ENCODE measurements around the gene FUOM.
"Not testable (repeated sequence)": the region's sequence is repeated elsewhere in the genome, so short reads cannot be mapped to it uniquely, and the experiment has no call there.

Gene FUOM

DNA sequence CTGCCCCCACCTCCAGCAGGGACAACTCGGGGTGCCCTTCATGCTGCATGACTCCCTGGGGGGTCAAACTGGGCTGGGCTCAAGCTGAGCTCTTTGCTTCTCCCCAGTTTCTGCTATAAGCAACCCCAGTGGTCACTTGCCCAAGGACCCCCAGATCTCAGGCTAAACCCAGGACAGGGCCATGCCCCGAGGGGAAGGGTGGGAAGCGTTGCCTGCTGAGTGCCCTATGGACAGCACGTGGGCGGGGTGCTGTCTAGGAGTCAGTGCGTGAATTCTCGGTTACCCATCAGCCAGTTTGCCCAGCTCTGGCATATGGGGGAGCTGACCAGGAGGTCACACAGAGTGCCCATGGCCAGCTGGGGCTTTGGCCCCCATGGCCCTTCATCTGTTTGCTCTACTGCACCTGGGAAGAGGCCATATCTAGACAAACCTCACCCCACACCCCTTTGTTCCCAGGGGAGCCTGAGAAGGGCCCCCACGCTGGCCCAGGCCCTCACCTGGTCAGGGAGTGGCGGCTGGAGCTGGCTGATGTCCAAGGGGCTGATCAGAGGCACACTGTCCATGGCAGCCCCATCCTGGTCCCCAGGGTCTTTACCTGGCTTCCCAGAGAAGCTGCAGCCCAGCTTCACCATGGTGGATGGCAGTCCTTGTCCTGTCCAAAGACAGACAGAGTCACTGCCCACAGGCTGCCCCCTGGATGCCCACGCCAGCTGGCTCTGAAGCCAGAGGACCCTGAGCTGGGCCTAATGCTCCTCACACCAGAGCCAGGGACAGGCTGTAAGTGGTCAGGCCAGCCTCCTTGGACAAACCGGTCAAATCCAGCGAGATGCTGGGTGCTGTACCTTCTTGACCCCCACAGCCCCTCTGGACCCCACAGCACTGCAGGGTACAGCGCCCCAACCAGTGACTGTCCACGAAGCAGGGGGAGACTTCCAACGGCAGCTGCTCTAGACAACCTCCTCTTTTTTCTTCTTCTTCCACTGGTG lies 29.2 kb downstream of the FUOM start:
- DNase-seq: no peak

DNA sequence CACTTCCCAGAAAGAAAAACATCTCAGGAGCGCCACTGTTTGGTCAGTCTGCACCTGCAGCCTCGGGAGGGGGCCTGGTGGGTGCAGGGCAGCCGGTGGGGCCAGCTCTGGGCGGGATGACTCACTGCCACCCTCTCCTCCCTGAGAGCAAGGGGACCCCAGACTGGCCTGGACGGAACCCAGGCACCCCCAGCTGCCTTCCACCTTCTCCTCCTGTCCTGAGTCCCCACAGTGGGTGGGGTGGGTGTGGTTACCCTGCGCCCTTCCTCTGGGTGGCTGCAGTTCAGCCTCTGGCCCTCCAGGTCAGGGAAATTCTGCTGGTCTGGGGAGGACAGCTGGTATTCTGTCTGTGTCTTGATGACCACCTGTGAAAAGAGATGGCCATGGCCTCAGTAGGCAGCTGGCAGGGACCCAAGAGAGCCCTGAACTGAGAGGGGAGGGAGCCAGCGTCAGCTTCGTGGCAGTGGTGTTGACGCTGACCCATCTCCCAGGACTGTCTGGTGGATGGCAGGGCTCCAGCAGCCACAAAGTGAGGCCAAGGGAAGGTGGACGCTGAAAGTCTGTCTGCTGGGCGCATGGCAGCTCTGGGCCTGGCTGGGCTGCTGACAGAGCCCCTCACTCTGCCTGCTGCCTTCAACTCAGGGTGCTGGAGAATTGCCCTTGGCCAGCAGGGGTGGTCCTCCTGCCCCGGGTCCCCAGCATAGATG lies 30.0 kb downstream of the FUOM start:
- no peak for DNase-seq

DNA sequence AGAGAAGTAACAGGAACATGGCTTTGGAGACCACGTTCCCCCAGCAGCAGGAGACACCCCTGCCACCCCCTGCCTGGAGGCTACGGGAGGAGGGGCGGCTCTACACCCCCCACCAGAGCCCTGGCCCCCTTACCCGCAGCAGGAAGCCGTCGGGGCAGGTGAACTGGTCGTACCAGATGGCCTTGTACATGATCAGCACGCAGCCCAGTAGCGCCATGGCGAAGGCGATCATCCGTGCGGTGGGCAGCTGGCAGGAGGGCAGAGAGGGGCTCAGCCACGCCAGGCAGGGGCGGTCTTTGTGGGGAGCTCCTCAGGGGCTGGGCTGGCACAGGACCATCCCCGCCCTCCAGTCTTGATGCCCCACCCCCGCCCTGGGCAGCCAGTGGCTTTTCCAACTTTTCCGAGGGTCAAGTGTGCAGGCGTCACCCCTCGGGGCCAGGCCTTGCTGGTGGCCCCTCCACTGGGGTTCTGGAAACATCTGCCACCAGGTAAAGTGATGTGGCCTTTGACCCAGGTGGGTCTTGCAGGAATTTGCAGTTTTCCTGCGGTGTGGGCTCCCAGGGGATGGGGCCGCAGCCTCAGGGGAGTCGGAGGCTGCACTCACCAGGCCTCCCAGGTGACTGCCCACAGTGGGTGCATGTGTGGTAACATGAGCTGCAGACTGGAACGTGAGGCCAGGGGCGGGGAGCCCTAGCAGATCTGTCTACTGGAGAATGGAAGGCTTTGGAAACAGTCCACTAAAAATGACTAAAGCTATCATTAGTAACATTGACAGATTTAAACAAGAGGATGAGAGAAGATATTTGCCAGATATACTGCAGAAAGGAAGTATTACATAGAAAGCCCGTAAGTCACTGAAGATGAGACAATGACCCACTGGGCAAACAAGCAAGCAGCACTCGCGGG lies 30.8 kb downstream of the FUOM start:
- no peak for DNase-seq

DNA sequence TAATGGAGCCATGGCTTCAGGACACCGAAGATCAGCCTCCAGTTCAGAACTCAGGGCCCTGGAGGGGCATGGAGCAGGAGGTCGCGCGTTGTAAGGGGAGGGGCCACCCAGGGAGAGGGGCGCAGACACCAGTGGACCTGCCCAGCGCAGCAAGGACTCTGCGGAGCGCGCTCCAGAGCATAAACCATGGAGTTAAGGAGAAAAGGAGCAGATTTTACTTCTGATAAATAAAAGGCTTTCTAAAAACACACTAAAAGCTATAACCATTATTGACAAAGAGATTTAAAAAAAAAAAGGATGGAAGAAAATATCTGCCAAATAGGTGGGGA lies 31.6 kb downstream of the FUOM start:
- no peak for DNase-seq

DNA sequence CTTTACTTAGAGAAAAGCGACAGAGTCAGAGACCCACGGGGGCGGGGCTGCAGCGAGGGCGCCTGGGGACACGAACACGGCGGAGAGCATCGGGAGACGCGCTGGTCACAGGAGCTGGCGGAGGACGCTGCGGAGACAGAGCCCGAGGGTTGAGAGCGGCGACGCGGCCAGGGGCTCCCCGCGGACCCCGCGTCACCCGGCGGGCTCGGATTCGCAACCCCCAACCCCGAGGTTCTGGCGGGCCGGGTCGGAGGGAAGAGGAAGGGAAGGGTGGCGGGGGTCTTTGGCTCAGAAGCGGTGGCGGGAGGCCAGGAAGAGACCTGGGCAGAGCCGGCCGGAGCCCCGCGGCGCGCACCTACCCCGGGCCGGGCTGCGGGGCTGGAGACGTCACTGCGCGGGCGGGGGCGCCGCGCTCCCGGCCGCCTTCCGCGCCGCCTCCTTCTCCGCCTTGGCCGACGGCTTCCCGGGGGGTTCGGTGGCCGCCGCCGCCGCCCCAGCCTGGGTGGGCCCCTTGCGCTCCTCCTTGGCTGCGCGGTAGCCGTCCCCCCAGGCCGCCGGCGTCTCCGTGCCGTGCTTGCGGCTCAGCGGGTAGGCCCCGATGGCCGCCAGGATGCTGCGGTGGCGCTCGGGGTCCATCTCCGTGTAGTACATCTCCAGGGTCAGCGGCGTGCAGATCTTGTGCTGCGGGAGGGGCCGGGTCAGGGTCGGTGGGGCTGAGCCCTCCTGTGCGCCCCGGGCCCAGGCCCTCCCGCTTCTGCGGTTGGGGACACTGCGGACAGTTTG lies 32.2 kb downstream of the FUOM start:
- no peak for DNase-seq

DNA sequence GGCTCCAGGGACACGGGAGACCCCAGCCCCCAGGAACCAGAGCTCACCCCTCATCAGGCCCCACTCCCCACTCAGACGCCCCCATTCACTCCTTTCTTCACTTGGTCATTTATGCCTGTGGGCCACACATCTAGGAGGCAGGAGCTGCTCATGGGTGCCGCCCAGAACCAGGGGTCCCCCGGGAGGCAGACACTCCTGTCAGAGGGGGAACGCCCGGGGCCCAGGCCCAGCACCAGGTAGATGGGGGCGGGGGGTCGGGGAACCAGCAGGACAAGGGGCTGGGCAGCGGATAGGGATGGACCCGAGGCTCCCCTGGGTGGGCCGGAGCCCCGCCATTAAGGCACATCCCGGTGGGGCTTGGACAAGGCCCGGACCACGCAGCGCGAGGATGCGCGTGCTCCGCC lies 33.0 kb downstream of the FUOM start:
- DNase-seq: no peak

DNA sequence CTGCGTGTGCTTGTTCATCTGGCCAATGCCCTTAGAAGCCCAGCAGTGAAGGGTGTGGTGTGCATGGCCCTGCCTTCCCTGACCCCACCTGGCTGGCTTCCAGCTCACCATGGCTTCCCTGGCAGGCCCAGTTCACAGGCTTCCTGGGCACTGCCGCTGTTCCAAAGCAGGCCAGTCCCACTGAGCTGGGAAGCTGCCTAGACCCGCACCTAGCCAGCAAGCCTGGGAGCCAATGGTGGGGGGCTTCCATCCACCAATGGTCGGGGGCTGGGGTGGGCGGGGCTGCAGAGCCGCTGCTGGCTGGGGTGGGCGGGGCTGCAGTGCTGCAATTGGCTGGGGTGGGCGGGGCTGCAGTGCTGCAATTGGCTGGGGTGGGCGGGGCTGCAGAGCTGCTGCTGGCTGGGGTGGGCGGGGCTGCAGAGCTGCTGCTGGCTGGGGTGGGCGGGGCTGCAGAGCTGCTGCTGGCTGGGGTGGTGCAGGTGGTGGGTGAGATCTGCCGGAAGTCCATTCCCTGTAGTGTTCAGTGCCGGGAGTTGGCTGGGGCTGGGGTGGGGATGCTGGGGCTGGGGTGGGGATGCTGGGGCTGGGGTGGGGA lies 33.5 kb downstream of the FUOM start:
- no peak for DNase-seq

DNA sequence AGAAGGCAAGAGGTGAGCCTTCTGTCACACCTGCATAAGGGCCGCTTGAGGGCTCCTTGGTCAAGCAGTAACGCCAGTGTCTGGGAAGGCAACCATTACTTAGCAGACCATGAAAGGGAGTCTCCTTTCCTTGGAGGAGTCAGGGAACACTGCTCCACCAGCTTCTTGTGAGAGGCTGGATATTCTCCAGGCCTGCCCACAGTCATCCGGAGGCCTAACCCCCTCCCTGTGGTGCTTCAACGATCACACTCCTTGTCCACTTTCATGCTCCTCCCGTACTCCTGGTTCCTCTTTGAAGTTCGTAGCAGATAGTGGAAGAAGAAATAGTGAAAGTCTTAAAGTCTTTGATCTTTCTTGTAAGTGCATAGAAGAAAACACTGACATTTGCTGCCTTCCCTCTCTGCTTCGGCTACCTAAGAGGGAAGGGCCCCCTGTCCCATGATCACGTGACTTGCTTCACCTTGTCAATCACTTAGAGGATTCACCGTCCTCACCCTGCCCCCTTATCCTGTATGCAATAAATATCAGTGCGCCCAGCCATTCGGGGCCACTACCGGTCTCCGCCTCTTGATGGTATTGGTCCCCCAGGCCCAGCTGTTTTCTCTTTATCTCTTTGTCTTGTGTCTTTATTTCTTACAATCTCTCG lies 35.6 kb downstream of the FUOM start:
- not testable (repeated sequence) for DNase-seq

DNA sequence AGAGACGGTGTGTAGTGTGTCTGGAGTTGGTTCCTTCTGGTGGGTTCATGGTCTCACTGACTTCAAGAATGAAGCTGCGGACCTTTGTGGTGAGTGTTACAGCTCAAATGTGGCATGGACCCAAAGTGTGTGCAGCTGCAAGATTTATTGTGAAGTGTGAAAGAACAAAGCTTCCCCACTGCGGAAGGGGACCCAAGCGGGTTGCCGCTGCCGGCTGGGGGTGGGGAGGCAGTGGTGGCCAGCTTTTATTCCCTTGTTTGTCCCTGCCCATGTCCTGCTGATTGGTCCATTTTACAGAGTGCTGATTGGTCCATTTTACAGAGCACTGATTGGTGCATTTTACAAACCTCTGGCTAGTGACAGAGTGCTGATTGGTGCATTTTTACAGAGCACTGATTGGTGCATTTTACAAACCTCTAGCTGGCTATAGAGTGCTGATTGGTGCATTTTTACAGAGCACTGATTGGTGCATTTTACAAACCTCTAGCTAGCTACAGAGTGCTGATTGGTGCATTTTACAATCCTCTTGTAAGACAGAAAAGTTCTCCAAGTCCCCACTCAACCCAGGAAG lies 36.9 kb downstream of the FUOM start:
- DNase-seq: not testable (repeated sequence)

DNA sequence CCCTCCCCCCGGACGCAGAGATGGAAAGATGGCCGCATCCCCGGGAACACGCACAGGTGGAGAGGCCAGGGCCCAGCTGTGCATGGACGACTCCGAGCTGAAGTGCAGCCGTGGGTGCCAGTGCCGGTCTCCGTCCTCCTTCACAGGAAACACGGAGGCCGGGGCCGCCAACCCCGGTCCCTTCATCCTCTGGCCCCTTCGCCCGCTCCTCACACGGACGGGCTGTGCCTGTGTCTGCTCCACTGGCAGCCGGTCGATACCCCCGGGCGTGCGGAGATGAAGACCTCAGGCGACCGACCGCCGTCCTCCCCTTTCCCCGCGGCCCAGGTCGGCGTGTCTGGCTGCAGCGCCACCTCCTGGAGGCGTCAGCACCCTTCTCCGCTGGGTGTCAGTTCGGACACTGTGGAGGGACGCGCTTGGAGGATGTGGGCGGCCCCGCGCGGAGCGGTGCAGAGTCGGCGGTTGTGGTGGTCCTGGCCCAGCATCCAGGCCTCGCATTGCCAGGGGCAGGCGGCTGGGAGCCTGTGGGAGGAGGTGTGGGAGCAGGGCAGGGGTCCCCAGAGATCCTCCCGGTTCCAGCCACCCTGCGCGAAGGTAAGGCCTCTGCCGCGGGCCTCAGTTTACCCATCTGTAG lies 39.2 kb downstream of the FUOM start:
- DNase-seq: peak; percentile 7

DNA sequence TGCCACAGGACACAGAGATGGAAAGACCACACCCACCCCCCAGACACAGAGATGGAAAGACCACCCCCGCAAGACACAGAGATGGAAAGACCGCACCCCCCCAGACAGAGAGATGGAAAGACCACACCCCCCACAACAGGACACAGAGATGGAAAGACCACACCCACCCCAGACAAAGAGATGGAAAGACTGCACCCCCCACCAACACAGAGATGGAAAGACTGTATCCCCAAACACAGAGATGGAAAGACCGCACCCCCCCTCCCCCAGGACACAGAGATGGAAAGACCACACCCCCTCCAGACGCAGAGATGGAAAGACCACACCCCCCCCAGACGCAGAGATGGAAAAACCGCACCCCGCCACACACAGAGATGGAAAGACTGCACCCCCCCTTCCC lies 41.1 kb downstream of the FUOM start:
- no peak for DNase-seq

DNA sequence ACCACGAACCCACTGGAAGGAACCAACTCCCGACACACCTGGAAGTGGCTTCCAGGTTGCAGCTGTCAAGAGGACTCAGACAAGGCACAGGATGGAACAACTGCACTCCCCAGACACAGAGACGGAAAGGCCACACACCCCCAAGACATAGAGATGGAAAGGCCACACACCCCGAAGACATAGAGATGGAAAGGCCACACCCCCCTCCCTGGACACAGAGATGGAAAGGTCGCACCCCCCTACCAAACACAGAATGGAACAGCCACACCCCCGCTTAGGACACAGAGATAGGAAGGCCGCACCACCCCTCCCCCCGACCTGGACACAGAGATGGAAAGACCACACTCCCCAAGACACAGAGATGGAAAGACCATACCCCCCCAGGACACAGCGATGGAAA lies 41.6 kb downstream of the FUOM start:
- DNase-seq: no peak

DNA sequence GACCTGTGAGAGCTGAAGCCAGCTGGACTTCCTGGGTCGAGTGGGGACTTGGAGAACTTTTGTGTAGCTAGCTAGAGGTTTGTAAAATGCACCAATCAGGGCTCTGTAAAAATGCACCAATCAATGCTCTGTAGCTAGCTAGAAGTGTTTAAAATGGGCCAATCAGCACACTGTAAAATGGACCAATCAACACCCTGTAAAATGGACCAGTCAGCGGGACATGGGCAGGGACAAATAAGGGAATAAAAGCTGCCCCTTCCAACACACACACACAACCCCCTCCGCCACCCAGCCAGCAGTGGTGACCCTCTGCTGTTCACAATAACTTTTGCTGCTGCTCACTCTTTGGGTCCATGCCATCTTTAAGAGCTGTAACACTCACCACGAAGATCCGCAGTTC lies 42.0 kb downstream of the FUOM start:
- no peak for DNase-seq

DNA sequence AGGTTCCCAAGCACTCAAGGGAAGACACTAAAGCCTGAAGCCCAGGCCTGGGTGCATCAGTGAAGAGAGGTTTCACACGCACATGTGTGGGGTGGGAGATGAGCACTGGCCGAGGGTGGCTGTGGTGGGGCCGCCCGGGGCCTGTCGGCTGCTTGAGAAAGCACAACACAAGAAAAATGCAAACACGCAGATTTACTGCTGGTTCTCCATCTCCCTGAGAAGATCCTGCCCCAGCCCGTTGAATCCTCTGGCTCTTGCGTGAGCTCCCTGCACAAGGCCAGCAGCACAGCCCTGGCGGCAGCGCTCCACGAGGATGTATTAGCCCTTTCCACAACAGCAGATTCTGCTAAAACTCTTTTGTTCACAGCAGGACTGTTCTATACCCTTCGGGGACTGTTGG lies 42.9 kb downstream of the FUOM start:
- no peak for DNase-seq

DNA sequence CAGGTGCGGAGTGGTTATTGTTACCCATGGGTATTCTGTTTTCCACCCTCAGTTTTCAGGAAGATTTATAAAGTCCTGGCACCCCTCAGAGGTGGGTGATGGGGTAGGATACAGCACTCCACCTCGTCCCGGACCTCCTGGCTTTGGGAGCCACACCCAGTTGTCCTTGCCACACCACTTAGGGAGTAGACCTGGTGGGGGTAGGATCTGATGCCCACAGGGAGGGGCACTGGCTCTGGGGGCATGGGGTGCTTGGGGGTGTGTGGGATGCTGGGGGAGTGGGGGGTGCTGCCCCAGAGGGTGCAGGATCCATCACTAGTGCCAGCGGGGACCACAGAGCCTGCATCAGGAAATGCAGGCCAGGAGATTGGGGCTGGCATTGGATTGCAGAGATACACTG lies 44.6 kb downstream of the FUOM start:
- no peak for DNase-seq

DNA sequence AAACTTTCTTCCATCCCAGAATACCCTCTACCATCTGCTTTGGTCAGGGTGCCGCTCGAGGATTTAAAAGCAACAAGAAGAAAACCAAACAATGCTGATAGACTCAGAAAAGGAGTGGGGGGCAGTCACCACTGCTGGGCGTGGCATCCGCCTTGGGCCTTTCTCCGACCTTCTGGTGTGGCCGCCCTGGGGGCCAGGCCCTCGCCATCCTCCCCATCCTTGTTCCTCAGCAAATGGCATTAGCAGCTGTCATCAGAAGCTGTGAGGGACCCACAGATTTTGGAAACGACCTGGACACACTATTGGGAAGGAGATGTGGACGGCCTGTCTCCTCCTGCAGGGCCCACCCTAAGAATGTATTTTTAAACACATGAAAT lies 45.1 kb downstream of the FUOM start:
- no peak for DNase-seq

DNA sequence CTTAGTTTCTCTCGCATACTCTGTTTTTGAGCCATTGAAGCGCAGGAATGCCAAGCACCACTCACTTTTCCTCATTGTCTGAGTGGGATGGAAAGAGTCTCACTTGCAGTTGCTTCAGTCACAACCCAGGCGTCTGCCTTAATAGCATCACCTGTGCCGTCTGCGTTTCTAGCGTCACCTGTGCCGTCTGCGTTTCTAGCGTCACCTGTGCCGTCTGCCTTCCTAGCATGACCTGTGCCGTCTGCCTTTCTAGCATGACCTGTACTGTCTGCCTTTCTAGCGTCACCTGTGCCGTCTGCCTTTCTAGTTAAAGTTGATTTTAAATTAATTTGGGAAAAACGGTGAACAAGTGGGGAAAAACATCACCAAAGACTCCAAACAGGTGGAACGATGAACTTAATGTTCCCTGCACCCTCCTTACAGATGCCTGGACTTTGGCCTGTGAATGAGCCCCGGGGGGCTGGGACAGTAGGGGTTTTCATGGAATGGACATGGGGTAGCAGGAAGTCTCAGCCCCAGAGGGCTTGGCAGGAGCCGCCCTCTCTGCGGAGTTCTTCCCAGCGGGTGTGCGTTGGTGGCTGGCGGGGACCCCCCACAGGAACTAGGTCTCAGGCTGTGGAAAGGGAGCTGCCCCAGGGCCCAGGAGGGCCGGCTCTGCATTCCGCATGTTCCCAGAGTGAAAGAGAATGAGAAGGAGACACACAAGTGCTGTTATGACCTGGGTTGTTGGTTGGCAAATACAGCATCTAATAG lies 45.6 kb downstream of the FUOM start:
- DNase-seq: no peak

DNA sequence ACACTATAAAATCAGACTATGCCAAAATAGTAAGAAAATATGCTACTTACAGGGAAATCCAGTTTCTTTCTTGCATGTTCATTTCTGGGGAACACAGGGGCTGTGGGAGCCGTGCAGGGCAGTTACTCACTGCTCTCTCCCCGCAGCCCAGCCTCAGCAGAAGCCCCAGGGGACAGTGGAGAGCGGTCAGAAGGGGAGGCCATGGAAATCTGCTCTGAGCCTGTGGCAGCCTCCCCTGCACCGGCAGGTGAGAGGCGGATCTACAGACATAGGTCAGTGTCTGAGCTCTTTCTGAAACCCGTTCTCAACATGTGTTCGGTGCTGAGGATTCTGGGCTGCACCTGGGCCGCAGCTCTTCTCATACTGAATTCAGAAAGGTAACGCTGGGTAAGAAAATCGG lies 46.2 kb downstream of the FUOM start:
- DNase-seq: no peak

DNA sequence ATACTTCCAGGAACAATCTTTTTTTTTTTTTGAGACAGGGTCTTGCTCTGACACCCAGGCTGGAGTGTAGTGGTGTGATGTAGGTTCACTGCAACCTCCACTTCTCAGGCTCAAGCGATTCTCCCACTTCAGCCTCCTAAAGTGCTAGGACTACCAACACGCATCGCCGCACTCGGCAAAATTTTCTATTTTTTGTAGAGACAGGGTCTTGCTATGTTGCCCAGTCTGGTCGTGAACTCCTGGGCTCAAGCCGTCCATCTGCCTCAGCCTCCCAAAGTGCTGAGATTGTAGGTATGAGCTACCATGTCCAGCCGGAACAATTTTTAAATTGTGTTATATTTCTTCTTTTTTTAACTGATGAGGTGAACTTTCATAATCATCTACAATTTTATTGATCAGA lies 47.0 kb downstream of the FUOM start:
- DNase-seq: no peak

DNA sequence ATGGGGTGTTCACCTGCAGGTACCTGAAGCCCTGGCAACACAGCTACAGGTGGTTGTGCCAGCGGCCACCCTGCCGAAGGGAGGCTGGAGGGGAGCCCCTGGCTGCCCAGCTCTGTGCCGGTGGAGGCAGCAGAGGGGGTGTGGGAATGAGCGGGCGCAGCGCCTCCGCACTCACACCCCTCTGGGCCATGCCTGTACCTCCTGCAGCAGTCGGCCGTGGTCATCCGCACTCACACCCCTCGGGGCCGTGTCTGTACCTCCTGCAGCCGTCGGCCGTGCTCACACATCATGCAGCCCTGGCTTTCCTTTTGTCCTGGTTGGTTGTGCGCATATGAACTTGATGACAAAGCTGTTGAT lies 47.4 kb downstream of the FUOM start:
- no peak for DNase-seq
